Activated CD4-positive, alpha-beta T cell treated with anti-CD3 and anti-CD28 coated beads, Interleukin-10, Interleukin-2, amounts not matched to agents 100 ng/mL and 50 ng/mL, durations not matched to agents 16 hours and 8 hours (primary cell): ENCODE data around the gene MRPL2.
A peak's percentile ranks its signal among the peaks of the same experiment; 100 is the strongest.

Source experiments
- DNase-seq: peaks from one replicate; pipeline ENCODE4 v3.0.0-alpha.2; 2020

Gene MRPL2

DNA sequence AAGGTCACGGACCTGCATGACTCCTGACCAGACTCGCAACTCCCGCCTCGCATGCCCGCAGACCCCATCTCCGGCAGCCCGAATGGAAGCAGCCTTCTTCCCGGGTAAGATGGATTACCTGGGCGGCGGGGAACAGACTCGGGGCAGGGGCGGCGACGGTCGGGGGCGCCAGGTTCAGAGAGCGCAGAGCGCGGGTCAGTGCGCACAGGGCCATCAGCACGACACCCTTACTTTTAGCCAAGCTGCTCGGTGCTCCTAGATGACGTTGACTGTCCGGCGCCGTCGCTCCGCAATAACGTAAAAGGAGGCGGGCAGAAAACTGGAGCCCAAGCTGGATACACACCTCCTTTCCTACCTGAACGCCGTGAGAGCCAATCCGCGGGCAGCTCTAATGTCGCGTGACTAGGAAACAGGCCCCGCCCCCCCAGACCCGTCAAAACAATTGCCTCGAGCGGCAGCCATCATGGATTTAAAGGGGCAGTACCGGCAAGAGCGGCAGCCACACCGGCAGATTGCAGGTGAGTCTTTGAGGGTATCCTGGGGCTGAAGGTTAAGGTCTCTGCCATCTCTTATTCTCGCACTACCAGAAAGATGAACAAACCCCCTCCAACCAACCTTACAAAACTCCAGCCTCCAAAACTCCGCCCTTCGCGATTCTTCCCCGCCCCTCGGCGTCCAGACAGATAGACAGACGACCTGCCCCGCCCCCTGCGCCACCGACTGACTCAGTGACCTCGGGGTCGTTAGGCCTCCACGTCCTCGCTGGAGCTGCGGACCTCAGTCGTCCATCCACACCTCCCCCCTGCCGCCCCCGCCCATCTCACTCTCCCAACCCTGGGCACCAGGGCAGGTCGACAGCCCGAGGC lies at the start of gene MRPL2, which contains the start of gene KLC4:
Gene MRPL2 (minus strand): TSS at position 267 of the 866 bp plus-strand sequence. CDS start 53 bp downstream, at position 214.
Gene KLC4 (plus strand): TSS at position 464 of the 866 bp plus-strand sequence. CDS start 1,705 bp downstream, outside the sequence.
- DNase-seq: peak; percentile 99

DNA sequence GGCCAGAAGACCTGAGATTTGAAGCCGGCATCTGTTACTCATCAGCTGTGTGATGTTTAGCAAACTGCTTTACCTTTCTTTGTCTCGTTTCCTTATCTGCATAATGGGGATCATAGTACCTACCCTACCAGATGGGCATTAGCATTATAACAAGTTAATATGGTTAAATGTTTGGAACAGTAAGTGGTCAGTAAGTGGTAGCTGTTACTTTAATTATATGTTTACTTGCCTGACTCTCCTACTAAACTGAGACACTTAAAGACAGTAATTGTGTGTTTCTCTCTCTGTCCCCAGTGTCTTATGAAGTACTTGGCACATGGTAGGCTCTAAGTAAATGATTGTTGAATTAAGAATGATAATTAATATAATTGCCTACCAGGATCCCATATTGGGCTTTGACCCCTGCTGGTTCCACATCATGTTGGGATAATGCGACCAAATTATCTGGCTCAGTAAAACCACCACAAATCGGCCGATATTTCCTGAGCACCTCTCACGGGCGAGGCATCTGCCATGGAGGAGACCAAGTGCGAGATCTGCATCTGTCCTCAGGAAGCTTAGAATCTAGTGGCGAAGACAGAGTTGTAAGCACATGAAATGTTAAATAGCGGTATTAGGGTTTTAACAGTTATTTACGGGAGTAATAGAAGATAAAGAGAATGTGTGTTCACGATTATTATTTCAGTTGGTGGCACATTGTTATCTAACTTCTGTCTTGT lies 48.3 kb upstream of the MRPL2 start:
- DNase-seq: no peak

- no peak for DNase-seq
Measured at GRCh38 chr6:43105538-43106222, 46.4 kb upstream of the MRPL2 start.

- DNase-seq: no peak
Measured at GRCh38 chr6:43103253-43103876, 44.1 kb upstream of the MRPL2 start.

GRCh38 chr6:43101497-43101896 lies 42.3 kb upstream of the MRPL2 start:
- DNase-seq: no peak

DNA sequence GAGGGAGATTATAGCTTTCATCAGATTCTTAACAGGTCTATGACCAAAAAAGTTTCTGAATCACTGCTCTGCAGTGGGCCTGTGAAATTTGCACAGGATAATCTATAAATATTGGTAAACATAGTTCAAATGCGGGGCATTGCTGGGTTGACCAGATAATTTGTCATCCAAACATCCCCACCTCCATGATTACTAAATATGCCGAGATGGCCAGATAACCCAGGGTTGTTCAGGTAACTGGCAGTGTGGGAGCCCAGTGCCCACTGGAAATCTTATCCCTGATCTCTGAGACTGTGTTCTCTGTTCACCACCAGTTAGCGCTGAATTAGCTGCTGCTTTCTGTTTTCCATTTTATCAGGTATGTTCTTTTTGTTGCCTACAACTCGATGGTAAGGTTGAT lies 38.3 kb upstream of the MRPL2 start:
- DNase-seq: no peak

DNA sequence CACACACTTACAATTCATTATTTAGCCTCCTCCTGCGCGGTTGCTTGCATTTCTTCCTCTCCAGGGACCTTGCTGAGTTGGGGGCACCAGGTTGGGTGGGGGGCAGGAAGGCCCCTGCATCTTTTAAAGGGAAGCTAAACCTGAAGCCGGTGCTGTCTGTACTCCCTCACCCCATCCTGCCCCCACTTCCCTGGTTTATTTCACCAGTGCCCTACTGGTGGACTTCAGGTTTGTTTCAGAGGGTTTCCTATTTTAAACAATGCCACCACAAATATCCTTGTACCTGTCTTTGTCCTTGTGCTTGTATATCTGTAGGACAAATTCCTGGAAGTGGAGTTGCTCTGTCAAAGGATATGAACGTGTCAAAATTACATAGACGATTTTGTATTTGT lies 37.9 kb upstream of the MRPL2 start:
- no peak for DNase-seq

DNA sequence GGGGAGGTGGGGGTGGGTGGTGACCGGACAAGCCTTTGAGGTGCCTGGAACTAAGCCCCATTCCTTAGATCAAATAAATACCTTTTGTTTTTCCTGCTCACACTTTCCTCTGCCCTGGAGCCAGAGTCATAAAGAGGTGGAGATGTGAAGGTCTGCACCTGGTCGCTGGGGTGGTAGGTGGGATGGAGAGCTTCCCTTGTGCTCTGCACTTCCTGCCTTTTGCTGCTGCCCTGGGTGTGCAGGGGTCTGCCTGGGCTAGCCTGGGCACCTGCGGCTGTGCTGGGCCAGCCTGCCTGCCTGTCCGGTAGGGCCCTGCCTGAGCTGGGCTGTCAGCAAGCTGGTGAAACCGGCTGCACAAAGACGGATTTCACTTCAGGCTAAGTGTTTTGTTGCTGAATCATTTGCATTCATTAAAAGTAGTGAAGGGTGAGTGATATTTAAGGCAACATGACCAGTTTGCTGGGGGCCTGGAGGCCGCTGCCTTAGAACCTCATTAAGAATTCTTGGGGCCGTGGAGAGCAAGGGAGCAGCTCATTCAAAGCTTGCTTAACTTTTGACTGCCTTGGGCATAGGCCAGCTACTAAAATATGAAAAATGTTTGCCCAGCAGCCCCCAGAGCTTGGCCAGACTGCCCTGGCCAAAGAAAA lies 37.3 kb upstream of the MRPL2 start:
- DNase-seq: no peak

GRCh38 chr6:43095939-43096338 lies 36.7 kb upstream of the MRPL2 start:
- no peak for DNase-seq

- DNase-seq: no peak
Measured at GRCh38 chr6:43093436-43094289, 34.4 kb upstream of the MRPL2 start.

DNA sequence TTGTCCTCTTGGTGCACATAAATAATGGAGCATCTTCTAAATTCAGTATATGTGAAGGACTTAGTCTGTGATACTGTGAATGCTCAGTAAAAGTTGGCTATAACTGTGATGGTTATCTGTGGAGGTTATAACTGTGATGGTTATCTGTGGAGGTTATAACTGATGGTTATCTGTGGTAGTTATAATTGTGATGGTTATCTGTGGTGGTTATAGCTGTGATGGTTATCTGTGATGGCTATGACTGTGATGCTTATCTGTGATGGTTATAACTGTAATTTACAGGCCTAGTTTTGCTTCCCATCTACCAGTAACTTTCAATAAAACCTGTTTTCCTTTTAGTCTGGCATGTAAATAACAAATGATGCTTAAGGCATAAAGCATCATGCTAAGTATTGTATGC lies 33.4 kb upstream of the MRPL2 start:
- peak; percentile 28 for DNase-seq

- DNase-seq: no peak
Measured at GRCh38 chr6:43091436-43091991, 32.3 kb upstream of the MRPL2 start.

DNA sequence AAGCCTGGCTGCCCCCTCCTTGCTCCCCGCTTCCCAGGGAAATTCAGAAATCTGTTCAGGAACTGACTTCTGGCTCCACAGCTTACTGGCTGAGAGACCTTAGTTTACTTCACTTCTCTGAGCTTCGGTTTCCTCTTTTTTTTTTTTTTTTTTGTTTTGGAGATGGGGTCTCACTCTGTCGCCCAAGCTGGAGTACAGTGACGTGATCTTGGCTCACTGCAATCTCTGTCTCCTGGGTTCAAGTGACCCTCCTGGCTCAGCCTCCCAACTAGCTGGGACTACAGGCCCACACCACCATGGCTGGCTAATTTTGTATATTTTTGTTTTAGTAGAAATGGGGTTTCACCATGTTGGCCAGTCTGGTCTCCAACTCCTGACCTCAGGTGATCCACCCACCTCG lies 31.8 kb upstream of the MRPL2 start:
- no peak for DNase-seq

DNA sequence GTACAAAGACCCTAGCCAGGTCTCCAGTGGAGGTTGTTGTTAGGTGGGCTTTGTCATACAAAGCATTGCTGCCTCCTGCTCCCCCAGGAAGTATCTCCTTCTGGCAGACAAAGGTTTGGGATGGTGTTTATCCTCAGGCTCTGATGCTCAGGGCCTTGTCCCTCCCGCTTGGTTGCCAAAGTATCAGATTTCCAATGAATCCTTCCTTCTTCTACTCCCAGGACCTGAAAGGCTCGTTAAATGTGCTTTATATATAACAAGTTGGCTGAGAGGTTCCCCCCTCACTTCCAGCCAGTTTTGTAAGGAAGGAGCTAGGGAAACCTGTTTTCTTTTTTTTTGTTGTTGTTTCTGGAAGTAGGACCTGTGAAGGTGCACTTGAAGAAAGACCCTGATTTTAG lies 31.3 kb upstream of the MRPL2 start:
- DNase-seq: no peak

DNA sequence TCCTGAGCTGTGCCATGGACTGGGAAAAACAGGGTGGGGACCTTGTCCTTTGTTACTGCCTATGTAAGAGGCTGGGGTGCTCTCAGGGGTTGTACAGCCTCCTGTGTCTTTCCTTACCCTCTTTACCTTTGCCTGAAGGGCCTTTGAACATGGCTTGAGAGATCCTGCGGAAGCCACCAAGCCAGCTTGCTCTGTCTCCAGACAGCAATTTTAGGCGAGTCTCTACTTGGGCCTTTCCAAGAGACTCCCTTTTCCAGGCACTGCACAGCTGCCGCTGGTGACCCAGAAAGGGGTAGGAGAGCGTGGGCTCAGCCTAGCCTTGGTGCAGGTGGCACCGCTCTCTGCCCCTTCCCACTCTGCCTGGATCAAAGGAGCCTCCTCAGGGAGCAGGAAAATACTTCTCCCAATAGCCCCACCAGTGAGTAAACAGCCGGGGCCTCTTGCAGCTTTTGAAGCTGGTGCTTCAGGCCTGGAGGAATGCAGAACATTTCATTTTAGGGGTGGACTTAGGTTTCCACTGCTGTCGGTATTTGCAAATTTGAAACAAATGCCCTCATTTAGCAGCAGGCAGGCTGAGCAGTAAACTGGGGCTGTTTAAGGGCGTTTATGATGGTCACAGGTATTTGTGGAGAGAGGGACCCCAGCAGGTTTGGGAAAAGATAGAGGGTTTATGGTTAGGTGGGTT lies 30.8 kb upstream of the MRPL2 start:
- DNase-seq: no peak

DNA sequence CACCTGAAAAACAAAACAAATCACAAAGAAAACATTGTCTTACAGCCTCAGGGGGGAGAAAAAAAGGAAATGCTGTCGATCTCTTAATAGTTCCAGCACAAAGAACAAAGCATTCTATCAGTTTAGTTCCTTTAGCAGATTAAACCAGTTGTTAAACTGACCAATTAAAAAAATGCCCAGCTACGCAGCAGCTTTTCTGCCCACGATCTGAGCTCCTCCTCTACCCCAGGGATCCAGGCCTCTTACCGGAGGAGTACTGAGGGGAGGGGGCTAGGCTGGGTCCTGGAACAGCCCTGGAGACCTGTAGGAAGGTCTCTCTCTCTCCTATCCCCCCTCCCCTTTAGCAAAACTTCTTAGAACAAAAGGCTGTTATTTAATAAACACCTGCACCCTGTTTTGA lies 30.2 kb upstream of the MRPL2 start:
- no peak for DNase-seq

GRCh38 chr6:43088654-43089056 lies 29.4 kb upstream of the MRPL2 start:
- no peak for DNase-seq

- peak; percentile 46 for DNase-seq
Measured at GRCh38 chr6:43086022-43086658, 26.9 kb upstream of the MRPL2 start.

GRCh38 chr6:43082806-43083655 lies 23.8 kb upstream of the MRPL2 start:
- DNase-seq: no peak
